ENCODE results near the gene WNT7A.
A peak's percentile ranks its signal among the peaks of the same experiment; 100 is the strongest.

The WNT7A gene

GRCh38 chr3:13886593-13887129 lies 6.8 kb upstream of the WNT7A start:
- FAIRE-seq (no peak), DNase-seq (ENCODE audit: extremely low spot score, insufficient read length, low read depth) (no peak)

- DNase-seq (ENCODE audit: extremely low spot score, insufficient read length, low read depth) (no peak), FAIRE-seq (no peak)
Observed at GRCh38 chr3:13885704-13886010, 5.8 kb upstream of the WNT7A start.

- FAIRE-seq = peak; percentile 73
- peak; percentile 38 for DNase-seq (ENCODE audit: extremely low spot score, insufficient read length, low read depth)
Observed at GRCh38 chr3:13884851-13885703, 5.2 kb upstream of the WNT7A start.

- no peak for DNase-seq (ENCODE audit: extremely low spot score, insufficient read length, low read depth)
- FAIRE-seq = no peak
Observed at GRCh38 chr3:13883681-13884080, 3.8 kb upstream of the WNT7A start.

GRCh38 chr3:13882876-13883275 lies 3.0 kb upstream of the WNT7A start:
- FAIRE-seq = no peak
- DNase-seq (ENCODE audit: extremely low spot score, insufficient read length, low read depth) = no peak

GRCh38 chr3:13881536-13882410 lies 1.9 kb upstream of the WNT7A start:
- DNase-seq (ENCODE audit: extremely low spot score, insufficient read length, low read depth) (no peak), FAIRE-seq (no peak)

- no peak for DNase-seq (ENCODE audit: extremely low spot score, insufficient read length, low read depth)
- FAIRE-seq = no peak
Observed at GRCh38 chr3:13880811-13881156, 913 bp upstream of the WNT7A start.

- no peak for DNase-seq (ENCODE audit: extremely low spot score, insufficient read length, low read depth)
- no peak for FAIRE-seq
Observed at GRCh38 chr3:13879102-13879945, 547 bp downstream of the WNT7A start.

- DNase-seq (ENCODE audit: extremely low spot score, insufficient read length, low read depth) (no peak), FAIRE-seq (no peak)
Observed at GRCh38 chr3:13878281-13879101, 1.4 kb downstream of the WNT7A start.

- FAIRE-seq (no peak), DNase-seq (ENCODE audit: extremely low spot score, insufficient read length, low read depth) (no peak)
Observed at GRCh38 chr3:13877911-13878280, 2.0 kb downstream of the WNT7A start.

- no peak for DNase-seq (ENCODE audit: extremely low spot score, insufficient read length, low read depth)
- FAIRE-seq = no peak
Observed at GRCh38 chr3:13876451-13877100, 3.3 kb downstream of the WNT7A start.

GRCh38 chr3:13874891-13875290 lies 5.0 kb downstream of the WNT7A start:
- DNase-seq (ENCODE audit: extremely low spot score, insufficient read length, low read depth) (no peak), FAIRE-seq (no peak)

- no peak for DNase-seq (ENCODE audit: extremely low spot score, insufficient read length, low read depth)
Observed at GRCh38 chr3:13873818-13874217, 6.1 kb downstream of the WNT7A start.

GRCh38 chr3:13872451-13872850 lies 7.4 kb downstream of the WNT7A start:
- no peak for DNase-seq (ENCODE audit: extremely low spot score, insufficient read length, low read depth)
- FAIRE-seq = no peak

More at GRCh38 chr3:13873818-13874217, 6.1 kb downstream of the WNT7A start:
- FAIRE-seq = no peak

GRCh38 chr3:13871791-13872190 lies 8.1 kb downstream of the WNT7A start:
- FAIRE-seq (no peak), DNase-seq (ENCODE audit: extremely low spot score, insufficient read length, low read depth) (no peak)

- no peak for DNase-seq (ENCODE audit: extremely low spot score, insufficient read length, low read depth)
- no peak for FAIRE-seq
Observed at GRCh38 chr3:13870902-13871301, 9.0 kb downstream of the WNT7A start.

GRCh38 chr3:13869761-13870343 lies 10.0 kb downstream of the WNT7A start:
- DNase-seq (ENCODE audit: extremely low spot score, insufficient read length, low read depth) (no peak), FAIRE-seq (no peak)

GRCh38 chr3:13868844-13869724 lies 10.8 kb downstream of the WNT7A start:
- FAIRE-seq = no peak
- no peak for DNase-seq (ENCODE audit: extremely low spot score, insufficient read length, low read depth)
